GM20431 (cell line): ENCODE results near the gene LRFN4.

ENCODE experiments used
- in situ Hi-C: fragments of 300-500 bp; cut with MseI, MboI; formaldehyde crosslinking; loops from one replicate; pipeline ENCODE4 v1.15.0; 2020; ENCODE audit warnings: low sequenced_read_pairs; ENCODE audit not compliant: unreplicated experiment

Gene LRFN4

DNA sequence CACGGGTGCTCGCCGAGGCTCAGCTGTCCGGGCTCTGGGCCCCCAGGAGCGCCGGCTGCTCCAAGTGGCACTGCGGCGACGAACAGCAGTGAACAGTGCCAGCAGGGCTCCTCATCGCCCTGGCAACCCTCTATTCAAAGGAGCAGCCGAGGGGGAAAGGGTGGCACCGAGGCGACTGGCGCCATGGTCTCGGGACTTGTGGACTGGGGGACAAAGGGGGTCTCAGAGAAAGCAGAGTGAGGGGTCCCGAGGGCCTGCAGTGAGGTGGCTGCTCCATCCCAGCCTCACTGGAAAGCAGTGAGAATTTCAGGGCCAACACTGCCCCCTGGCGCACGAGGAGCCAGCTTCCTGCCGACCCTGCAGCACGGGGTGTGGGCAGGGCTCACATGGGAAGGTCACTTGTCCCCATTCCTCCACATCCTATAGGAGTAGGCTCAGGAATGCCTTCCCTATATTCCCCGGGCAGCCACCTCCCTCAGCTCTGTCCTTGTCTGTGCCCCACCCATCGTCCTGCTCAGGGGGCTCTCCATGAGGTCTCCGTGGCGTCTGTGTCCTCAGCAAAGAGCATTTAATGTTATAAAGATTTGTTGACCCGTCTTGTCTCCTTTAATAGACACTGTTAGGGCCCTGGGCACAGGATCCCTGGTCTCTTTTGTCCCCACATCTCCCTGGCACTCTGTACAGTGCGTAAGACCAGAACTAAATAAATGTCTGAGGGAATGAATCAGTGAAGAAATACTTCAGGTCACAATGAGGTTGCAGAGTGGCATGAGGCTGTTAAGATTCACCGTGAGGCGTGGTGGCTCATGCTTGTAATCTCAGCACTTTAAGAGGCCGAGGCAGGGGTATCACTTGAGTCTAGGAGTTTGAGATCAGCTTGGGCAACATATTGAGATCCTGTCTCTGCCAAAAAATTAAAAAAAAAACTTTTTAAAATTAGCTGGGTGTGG lies 26.4 kb downstream of the LRFN4 start:
- in situ Hi-C loops: no loop called here

GRCh38 chr11:66884443-66884842 lies 27.6 kb downstream of the LRFN4 start:
- in situ Hi-C loops: no loop called here

GRCh38 chr11:66885469-66885868 lies 28.6 kb downstream of the LRFN4 start:
- in situ Hi-C loops: no loop called here

DNA sequence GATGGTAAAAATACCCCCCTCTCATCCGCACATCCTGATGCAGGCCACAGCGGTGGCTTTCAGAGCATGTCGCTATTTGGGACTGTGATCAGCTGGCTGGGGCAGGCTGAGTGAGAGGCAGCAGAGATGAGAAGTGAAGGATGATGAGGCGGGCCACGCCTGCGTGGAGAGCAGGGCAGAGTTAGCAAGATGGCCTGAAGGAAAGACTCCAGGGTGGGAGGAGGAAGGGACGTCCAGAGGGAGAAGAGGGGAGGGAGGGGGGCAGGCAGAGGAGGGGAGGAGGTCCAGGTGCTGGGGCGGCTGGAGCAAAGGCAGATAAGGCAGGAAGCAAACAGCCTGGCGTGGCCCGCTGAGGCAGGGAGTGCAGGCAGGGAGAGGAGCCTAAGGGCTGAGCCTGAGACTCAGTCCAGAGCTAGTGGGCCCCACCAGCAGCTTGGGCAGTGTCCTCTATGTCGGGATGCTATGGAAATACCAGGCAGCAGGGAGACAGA lies 29.1 kb downstream of the LRFN4 start:
- in situ Hi-C loops: no loop called here

DNA sequence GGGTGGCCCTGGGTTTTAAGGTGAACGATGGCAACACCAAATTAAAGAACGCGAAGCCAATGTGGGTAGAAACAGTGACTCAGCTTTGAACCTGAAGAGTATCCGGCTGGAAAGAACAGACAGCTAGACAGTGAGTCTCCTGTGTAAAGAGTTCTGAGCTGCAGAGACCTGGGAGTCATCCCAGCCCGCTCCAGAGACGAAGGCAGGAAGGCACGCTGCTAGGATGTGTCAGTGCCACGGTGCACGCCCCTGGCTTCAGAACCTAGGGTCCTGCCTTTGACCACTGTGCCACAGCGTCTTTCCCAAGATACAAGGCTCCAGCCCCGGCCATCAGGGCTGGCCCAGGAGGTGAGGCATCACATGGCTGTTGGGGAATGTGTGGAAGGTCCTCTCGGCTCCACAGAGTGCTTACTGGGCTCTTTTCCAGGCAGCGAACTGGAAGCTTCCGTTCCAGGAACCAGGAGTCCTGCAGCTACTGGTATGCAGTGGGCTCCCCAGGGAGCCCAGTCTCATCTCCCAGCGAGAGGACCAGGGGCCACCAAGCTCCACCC lies 29.9 kb downstream of the LRFN4 start:
- in situ Hi-C loops: no loop called here

GRCh38 chr11:66887526-66887925 lies 30.7 kb downstream of the LRFN4 start:
- in situ Hi-C loops: no loop called here

DNA sequence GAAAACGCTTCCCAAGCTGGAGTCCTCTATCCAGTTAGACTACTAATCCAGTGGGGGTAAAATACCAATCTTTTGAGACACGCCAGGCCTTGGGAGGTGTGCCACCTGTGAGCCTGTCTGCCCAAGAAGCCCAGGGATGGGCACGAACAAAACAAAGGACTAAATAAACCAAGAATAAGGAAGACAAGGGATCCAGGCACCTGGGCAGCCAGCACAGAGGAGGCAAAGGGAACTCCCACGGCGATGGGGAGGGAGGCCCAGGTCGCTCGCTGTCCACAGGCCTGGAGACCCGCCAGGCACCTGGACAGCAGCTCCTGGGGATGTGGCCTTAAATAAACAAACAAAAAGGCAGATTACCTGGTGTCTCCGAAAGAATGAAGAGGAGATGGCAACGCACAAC lies 31.4 kb downstream of the LRFN4 start:
- in situ Hi-C loops: no loop called here

- in situ Hi-C loops: no loop called here
Observed at GRCh38 chr11:66889960-66890359, 33.1 kb downstream of the LRFN4 start.

DNA sequence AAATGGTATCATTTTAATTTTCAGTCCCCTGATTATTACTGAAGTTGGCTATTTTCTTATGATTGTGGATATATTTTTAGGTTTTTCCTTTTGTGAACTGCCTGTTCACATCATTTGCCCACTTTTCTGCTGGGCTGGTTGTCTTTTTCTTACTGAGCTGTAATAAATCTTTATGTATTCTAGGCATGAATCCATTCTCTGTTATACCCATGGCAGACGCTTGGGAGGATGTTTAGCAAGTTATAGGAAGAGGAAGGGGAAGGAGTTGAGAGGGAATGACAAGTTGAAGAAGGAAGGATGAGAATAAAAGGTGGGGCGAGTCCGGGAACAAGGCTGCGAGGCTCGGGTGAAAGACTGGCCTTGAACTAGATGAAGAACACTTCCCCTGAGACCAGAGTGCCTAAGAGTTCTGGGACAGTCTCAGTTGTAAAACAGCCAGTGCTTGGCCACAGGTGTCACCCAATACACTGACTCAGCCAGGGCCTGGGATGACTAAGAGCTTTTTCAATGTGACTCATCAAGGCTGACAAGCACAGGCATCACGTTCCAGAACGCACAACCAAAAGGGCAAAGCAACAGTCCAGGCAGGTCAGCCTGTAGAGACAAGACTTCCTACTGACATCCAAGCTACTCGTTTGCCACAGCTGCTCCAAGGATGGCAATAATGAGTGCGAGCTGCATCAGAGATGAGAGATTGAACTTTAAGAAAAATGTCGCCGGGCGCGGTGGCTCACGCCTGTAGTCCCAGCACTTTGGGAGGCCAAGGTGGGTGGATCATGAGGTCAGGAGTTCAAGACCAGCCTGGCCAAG lies 35.2 kb downstream of the LRFN4 start:
- in situ Hi-C loops: no loop called here

DNA sequence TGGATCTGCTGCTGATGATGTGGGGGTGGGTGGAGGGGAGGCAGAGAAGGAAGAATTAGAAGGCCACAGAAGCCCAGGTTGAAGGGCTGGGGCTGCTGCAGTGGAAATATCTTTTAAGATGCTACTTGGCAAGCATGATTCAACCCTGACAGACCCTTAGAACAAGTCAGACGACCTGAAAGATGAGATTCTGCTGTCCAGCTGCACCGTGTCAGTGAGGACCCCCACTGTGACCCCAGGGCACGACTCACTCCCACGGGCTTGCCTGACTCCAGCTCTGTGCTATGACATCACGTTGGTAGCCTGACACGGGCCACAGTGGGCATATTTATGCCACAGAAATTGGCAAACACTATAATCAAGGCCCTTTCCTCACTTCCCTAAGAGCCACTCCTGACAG lies 36.0 kb downstream of the LRFN4 start:
- in situ Hi-C loops: no loop called here

- in situ Hi-C loops: no loop called here
Observed at GRCh38 chr11:66894141-66894540, 37.3 kb downstream of the LRFN4 start.

GRCh38 chr11:66901964-66902390 lies 45.1 kb downstream of the LRFN4 start:
- in situ Hi-C loops: no loop called here

DNA sequence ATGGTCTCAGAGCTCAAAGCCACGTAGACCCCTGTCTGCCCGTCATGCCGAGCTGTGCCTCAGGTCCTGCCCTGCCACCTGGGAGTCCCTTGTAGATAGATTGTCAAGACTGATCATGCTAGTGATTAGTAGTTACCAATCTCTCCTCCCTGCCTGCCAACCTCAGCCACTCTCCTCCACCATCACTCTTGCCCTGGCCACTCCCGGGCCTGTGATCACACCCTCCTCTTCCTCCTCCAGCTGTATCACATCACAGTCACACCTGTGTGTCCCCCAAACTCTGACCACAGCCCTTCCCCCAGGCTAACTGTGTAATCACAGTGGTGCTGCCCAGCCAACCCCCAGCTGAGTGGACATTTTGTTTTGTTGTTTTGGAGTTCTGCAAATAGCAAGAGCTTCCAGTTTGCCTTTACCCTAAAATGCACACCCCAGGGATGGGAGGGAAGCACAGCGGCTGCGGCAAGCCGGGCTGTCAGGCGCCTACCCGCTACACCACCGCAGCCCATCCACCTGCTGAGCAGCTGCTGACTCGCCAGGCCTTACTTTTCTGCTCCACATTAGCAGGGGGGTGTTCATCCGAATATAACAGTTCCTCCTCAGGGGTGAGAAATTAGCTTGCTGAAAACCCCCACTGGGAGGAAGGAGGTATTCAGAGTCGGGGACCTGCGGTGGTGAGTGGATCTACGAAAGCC lies 45.8 kb downstream of the LRFN4 start:
- in situ Hi-C loops: no loop called here

- in situ Hi-C loops: no loop called here
Observed at GRCh38 chr11:66904055-66904454, 47.2 kb downstream of the LRFN4 start.

DNA sequence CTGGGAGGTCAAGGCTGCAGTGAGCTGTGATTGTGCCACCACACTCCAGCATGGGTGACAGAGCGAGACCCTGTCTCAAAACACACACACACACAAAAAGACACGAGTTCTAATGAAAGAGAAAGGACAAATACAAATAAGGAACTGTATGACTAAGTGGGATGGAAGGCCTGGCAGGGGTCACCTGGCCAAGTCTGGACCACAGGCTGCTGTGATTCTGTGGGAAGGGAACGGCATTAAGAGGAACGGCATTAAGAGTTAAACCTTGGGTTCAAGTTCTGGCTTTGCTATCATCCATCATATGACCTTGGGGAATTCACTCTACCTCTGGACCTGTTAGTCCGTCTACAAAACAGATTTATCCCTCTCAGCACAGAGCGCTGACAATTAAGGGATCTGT lies 47.7 kb downstream of the LRFN4 start:
- in situ Hi-C loops: no loop called here

GRCh38 chr11:66904981-66905521 lies 48.2 kb downstream of the LRFN4 start:
- in situ Hi-C loops: no loop called here

- in situ Hi-C loops: no loop called here
Observed at GRCh38 chr11:66905631-66906030, 48.8 kb downstream of the LRFN4 start.

DNA sequence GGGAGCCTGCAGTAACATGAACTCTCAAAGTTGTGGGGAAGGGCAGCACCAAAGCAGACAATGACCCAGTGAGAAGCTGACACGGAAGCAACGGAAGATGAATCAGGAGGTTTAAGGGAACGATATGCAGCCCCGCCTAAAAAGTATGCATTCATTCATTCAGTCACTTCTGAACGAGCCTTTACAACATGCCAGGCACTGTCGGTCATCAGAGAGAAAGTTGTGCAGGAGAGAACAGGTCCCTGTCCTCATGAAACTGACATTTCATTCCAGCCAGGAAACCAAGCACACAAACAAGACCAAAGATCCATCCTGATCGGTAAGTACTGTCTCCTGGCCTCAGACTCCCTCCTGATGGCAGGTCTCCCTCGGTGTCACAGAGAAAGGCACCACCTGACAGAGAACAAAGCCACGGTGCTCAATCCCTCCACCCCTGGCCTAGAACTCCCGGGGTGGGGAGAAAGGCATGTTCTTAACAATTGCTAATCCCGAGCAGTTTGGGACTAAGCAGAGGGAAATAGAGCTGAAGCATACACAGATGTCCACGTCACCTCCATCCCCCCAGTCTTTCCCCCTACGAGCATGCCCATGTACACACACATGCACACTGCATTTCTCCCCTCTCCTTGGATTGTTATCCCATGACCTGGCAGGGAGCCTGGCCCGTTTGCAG lies 49.3 kb downstream of the LRFN4 start:
- in situ Hi-C loops: no loop called here
